ENCODE measurements around the gene DISC1. TPM values are rescaled to one million over a fixed set of nuclear protein-coding genes. Genes with fewer than 3 reads are reported as not detected.

Gene DISC1
- total RNA-seq, 1 donor from 2014 or later = 4.7 TPM

GRCh38 chr1:232048481-232048880 is 421.9 kb downstream of the DISC1 start:
- DNase-seq (ENCODE audit: extremely low spot score, unreplicated experiment) = no peak
- Mint-ChIP-seq H3K4me1 (ENCODE audit: unreplicated experiment) (peaks cover 14% of the 10 kb centered on the region), H3K27ac (no peak overlapping the region), H3K27me3 (peaks cover 18% of the 10 kb centered on the region), H3K36me3 (no peaks in the 10 kb centered on the region), H3K4me3 (no peak overlapping the region), H3K9me3 (peaks cover 3% of the 10 kb centered on the region)
- no peak for TF ChIP-seq CTCF (conservative IDR thresholded peaks at IDR 0.05)

GRCh38 chr1:232049335-232049734 is 422.7 kb downstream of the DISC1 start:
- no peak overlapping the region for H3K27ac Mint-ChIP-seq
- H3K27me3 Mint-ChIP-seq = peaks cover 14% of the 10 kb centered on the region
- no peak overlapping the region for H3K4me3 Mint-ChIP-seq

GRCh38 chr1:232057217-232057895 is 430.8 kb downstream of the DISC1 start:
- no peak for DNase-seq (ENCODE audit: extremely low spot score, unreplicated experiment)
- H3K4me1 Mint-ChIP-seq (ENCODE audit: unreplicated experiment) = no peaks in the 10 kb centered on the region
- peaks cover 7% of the 10 kb centered on the region for H3K27me3 Mint-ChIP-seq
- no peaks in the 10 kb centered on the region for H3K9me3 Mint-ChIP-seq
- no peak overlapping the region for H3K4me3 Mint-ChIP-seq
- no peak for TF ChIP-seq CTCF (conservative IDR thresholded peaks at IDR 0.05)
- no peaks in the 10 kb centered on the region for H3K36me3 Mint-ChIP-seq
- no peak overlapping the region for H3K27ac Mint-ChIP-seq

More at GRCh38 chr1:232049335-232049734, 422.7 kb downstream of the DISC1 start:
- DNase-seq (ENCODE audit: extremely low spot score, unreplicated experiment) = no peak
- Mint-ChIP-seq H3K36me3 (no peaks in the 10 kb centered on the region), H3K9me3 (peaks cover 3% of the 10 kb centered on the region), H3K4me1 (ENCODE audit: unreplicated experiment) (peaks cover 14% of the 10 kb centered on the region)
- no peak for TF ChIP-seq CTCF (conservative IDR thresholded peaks at IDR 0.05)

GRCh38 chr1:232057896-232058274 is 431.3 kb downstream of the DISC1 start:
- no peaks in the 10 kb centered on the region for H3K4me1 Mint-ChIP-seq (ENCODE audit: unreplicated experiment)
- DNase-seq (ENCODE audit: extremely low spot score, unreplicated experiment) = no peak
- H3K27me3 Mint-ChIP-seq = peaks cover 11% of the 10 kb centered on the region
- H3K4me3 Mint-ChIP-seq = no peak overlapping the region
- H3K9me3 Mint-ChIP-seq = no peaks in the 10 kb centered on the region
- TF ChIP-seq CTCF (conservative IDR thresholded peaks at IDR 0.05) = no peak
- no peak overlapping the region for H3K27ac Mint-ChIP-seq
- no peaks in the 10 kb centered on the region for H3K36me3 Mint-ChIP-seq

- Mint-ChIP-seq H3K4me1 (ENCODE audit: unreplicated experiment) (no peaks in the 10 kb centered on the region), H3K9me3 (no peaks in the 10 kb centered on the region), H3K27me3 (peaks cover 14% of the 10 kb centered on the region), H3K36me3 (no peaks in the 10 kb centered on the region), H3K27ac (no peak overlapping the region), H3K4me3 (no peak overlapping the region)
- TF ChIP-seq CTCF (conservative IDR thresholded peaks at IDR 0.05) = no peak
- DNase-seq (ENCODE audit: extremely low spot score, unreplicated experiment) = no peak
Measured at GRCh38 chr1:232059726-232060374, 433.3 kb downstream of the DISC1 start.
